HG02970 (cell line): Measurements from ENCODE around the gene ZNF778.

Experiments
- ATAC-seq: cut with Tn5 transposase; IDR thresholded peaks from one replicate; pipeline ENCODE4 v1.9.1; 2021; ENCODE audit warnings: mild to moderate bottlenecking, moderate library complexity, moderate number of reproducible peaks; ENCODE audit not compliant: unreplicated experiment, low FRiP score

The ZNF778 gene

DNA sequence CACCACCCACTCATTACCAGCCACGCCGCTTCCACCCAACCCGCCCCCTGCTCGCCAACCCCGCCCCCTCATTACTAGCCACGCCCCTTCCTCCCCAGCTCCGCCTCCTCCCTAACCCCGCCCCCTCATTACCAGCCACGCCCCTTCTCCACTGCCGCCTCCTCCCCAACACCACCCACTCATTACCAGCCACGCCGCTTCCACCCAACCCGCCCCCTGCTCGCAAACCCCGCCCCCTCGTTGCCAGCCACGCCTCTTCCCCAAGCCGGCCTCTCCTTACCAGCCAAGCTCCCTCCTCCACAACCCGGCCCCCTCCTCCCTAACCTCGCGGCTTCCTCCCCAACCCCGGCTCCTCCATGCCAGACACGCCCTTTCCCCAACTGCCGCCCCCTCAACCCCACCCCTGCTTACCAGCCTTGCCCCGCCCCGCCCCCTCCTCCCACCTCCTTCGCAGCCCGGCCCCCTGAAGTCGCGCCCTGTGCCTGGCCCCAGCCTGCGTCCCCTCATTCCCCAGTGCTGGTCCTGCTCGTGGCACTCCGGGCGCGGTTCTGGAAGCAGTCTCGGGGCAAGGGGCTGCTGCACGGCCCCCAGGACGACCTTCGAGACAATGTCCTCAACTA lies 24.4 kb upstream of the ZNF778 start:
- ATAC-seq = no peak

DNA sequence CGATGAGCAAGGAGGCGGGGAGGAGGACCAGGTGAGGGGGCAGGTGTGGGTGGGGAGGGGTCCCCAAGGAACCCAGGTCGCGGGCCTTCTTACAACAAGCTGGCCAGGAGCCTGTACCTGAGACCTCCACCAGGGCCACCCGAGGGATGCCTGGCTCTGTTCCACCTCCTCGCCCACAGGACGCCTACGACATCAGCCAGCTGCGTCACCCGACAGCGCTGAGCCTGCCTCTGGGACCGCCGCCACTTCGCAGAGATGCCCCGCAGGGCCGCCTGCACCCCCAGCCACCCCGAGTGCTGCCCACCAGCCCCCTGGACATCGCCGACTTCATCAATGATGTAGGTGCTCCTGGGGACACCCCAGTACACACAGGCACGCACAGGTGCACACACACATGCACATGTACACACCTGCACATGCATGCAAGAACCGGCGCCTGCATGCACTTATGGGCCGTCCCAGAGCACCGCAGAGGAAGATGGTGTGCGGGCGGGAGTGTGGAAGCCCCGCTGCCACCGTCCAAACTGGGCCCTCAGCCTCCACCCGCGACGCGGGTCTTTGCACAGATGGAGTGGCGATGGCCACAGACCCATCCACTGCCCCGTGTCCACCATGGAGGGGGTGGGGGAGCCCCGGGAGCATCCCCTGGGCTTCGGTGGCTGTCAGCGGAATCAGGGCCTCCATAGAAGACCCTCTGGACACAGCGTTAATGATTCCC lies 23.8 kb upstream of the ZNF778 start:
- no peak for ATAC-seq

DNA sequence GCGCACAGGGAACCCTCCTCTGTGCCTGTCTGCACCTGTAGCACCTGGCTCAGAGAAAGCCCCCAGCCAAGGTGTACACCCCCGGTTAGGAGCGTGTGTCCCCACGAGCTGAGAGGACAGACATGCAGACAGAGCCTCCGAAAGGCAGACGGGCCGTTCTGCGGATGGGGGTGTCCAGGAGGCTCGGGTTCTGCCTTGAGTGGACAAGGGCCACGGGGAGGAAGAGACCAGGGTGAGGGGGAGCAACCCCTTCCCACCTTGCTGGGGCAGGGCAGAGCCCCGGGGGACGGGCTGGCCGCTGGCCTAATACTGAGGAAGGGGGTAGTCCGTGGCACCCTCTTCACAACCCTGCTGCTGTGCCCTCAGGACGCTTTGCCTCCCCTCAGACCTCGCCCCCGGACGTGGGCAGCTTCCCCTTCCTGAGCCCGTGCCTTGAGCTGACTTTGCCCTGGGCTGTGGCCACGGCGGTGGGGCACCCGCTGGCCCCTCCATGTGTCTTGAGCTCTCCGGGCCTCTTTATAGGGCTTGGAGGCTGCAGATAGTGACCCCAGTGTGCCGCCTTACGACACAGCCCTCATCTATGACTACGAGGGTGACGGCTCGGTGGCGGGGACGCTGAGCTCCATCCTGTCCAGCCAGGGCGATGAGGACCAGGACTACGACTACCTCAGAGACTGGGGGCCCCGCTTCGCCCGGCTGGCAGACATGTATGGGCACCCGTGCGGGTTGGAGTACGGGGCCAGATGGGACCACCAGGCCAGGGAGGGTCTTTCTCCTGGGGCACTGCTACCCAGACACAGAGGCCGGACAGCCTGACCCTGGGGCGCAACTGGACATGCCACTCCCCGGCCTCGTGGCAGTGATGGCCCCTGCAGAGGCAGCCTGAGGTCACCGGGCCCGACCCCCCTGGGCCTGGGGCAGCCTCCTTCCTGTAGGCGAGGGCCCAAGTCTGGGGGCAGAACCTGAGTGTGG lies 22.9 kb upstream of the ZNF778 start:
- no peak for ATAC-seq

DNA sequence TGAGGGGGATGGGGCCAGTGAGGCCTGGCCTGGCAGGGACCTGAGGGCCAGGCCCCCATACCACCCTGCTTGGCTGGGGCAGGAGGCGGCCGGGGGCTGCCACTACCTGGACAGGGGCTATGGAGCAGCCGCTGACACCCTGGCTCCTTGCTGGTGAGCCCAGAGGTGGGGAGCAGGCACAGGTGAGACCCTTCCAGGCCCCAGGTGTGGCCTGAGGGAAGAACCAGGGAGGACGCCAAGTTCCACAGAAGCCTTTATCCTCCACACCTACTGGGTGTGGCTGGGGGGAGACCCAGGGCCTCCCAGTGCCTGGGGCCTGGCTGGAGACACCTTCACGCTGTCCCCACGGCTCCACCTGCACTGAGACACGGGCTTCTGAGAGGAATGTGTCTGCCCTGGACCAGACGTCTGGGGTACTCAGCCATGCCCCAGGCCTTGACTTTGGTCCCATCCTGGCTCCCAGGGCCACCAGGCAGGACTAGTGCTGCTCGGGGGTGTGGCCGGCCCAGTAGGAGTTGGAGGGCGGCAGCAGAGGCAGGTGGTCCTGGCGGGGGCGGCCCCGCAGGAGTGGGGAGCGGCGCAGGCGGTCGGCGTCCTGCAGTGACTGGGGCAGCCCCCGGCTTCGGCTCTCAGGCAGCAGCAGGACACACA lies 21.9 kb upstream of the ZNF778 start:
- no peak for ATAC-seq

DNA sequence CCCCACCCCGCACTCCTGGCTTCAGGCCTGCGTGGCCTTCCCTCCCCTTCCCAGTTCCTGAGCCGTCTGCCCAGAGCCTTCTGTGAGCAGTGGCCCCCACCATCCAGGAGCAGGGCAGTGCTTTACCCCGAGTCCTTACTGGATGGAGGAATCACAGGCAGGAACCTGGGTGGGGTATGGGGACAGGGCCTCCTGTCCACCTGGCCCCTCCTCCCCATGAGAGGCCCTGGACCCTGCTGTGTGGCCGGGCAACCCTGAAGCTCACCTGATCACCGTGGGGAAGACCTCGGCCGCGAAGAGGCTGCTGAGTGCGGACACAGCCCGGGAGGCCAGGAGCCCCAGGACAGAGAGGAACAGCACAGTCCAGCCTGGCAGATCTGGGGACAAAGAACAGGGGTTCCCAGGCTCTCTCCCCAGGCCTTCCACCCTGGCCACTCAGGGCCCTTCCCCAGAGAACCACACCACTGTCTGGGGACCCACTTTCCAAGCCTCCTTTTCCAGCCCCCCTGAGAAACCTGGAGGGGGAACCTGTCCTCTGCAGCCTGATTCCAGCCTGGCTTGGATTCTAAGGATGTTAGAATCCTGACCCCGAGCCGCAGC lies 20.4 kb upstream of the ZNF778 start:
- ATAC-seq = no peak

DNA sequence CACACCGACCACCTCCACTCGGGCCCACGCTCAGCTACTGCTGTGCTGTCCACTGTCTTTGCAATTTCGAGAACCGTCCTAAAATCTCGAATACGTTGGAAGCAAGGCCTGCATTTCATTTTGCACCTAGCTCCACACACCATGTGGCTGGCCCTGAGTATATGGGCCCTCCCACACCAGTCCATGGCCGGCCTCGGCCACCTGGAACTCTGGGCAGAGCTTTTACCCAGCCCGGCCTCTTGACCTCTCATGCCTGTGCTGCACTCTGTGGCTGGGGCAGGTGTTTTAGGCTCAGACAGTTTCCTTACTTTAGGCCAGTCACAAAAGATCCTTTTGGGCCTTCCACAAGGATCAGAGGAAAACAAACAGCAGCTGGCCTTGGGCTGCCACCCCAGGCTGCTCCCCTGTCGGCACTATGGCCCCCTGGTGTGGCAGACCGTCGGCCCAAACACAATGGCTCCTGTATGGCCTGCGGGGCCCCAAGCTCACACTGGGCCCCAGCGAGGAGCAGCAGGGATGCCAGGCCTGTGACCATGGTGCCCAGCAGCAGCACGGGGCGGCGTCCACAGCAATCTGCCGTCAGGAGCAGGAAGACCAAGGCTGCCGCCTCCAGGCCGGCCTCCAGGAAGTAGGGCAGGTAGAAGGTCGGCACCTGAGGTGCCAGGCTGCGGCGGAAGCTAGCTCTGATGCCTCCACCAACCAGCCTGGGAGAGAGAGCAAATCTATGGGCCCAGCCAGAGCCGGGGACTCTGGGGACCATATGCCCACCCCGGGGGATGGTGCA lies 19.7 kb upstream of the ZNF778 start:
- no peak for ATAC-seq

DNA sequence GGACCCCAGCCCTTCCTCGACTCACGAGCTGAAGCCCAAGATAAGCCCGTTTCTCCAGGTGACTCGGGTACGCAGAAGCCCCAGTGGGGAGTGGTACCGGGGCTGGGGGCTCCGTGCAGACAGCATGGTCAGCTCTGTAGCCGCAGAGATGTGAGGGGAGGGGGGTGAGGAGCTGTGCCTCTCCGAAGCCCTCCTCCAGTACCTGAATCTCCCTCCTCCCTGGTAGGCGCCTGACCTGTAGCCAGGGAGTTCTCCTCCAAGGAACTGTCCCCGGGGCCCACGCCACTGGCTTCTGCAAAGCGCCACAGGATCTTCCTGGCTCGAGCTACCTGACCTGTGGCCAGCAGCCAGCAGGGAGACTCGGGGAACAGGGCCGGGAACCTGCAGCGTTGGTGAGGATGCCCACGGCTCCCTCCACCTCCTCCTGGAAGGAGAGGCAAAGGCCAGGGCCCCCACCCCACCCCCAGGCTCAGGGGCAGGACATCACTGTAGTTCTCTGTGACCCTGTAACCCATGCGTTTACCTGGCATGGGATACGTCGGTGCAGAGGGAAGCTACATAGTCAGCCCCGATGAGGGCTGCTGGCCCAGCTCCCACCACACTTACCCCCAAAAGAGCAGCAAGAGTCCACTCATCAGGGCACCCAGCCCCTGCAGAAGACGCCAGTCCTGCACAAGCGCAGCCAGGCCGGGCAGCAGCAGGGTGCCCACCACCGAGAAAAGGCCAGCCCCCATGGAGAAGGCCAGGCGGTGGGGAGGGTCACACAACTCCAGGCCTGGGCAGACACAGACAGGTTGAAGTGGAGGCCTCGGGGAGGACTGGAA lies 18.9 kb upstream of the ZNF778 start:
- ATAC-seq = no peak

DNA sequence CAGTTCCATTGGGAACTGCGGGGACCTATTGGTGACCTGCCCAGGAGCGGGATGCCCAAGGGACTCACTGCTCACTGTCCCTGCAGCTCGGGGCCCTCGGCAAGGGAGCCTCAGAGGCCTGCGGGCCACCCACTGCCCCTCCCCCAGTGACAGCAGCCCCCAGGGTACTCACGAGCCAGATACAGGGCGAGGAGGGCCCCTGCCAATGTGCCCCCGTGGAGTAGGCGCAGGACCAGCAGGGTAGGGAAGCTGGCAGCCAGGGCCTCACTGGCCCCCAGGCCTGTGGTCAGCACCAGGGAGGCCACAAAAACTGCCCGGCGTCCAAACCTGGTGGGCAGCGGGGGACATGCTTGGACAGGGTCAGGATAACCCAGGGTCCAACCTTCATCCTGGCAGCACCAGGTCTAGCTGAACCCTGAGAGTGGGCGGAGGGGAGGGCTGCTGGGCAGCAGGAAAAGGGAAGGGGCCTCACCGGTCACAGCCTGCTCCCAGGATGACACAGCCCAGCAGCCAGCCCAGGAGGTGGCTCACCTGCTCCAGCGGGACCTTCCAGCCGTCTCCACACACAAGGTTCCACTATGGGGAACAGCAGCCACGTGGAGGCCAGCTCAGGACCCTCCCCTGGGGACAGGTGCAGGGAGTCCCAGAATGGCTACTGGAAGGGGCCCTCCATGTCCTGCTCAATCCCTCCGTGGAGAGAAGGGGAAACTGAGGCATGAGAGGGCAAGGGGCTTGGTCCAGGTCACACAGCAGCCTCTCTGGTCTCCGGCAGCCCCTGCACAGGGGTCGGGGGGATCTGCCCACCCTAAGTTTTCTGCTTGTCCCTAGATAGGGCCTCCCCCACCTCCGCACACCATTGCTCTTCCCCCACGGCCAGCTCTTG lies 18.0 kb upstream of the ZNF778 start:
- ATAC-seq = no peak

DNA sequence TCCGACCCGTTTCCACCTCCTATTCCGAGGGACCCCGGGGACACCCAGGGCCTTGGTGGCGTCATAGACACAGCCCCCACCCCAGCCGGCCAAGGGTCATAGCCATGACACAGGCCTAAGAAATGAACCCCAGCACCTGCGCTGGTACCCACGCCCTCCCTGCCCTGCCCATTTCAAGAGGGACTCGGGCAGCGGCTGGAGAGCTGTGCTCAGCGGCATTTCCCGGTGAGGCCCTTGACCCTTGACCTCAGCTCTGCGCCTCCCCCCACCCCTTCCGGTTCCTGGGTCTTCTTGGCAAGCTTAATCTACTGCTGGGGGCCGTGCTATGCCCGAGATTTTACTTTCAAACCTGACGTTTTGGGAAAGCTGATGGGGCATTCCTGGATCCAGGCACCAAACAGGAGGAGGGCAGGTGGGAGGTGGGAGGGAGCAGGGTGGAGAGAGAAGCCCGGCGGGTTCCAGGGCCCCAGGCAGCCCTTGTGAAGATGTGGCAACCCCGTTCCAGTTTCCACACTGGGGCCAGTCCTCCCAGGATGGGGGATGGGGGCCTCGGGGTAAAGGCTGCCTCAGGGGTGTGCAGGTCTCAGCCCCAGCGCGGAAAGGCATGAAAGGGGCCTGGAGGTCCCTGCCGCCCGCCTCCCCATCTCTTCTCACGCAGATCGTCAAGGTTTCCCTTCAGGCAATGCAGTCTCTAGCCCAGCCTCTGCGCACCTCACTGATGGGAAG lies 17.2 kb upstream of the ZNF778 start, which contains the start of gene SLC22A31:
TSS of gene SLC22A31 (minus strand) at position 414 of the 726 bp plus-strand sequence. CDS start at position 378, 36 bp downstream.
- ATAC-seq = no peak

DNA sequence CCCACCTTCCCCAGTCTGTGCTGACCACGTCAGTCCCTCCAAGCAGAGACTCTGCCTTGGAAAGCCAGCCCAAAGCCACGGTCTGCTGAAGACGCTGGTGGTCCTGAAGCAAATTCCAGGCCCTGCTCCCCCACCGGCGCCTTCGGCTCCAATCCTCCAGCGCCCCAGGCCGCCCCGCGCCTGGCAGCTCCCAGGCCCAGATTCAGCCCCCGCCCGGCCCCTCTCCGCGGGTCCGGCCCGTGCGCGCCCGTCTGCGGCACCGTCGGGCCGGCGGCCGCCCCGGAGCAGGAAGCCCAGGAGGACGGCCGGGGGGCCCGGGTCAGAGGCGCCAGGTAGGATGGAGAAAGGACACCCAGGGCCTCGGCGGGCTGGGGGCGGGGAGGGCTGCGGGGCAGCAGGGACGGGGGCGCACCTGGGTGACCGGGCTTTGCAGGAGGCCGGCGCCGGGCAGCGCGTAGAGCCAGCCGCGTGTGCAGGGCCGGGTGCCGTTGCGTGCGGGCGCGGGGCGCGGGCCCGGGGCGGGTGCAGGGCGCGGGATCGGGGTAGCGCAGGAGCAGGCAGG lies 16.6 kb upstream of the ZNF778 start:
- no peak for ATAC-seq

DNA sequence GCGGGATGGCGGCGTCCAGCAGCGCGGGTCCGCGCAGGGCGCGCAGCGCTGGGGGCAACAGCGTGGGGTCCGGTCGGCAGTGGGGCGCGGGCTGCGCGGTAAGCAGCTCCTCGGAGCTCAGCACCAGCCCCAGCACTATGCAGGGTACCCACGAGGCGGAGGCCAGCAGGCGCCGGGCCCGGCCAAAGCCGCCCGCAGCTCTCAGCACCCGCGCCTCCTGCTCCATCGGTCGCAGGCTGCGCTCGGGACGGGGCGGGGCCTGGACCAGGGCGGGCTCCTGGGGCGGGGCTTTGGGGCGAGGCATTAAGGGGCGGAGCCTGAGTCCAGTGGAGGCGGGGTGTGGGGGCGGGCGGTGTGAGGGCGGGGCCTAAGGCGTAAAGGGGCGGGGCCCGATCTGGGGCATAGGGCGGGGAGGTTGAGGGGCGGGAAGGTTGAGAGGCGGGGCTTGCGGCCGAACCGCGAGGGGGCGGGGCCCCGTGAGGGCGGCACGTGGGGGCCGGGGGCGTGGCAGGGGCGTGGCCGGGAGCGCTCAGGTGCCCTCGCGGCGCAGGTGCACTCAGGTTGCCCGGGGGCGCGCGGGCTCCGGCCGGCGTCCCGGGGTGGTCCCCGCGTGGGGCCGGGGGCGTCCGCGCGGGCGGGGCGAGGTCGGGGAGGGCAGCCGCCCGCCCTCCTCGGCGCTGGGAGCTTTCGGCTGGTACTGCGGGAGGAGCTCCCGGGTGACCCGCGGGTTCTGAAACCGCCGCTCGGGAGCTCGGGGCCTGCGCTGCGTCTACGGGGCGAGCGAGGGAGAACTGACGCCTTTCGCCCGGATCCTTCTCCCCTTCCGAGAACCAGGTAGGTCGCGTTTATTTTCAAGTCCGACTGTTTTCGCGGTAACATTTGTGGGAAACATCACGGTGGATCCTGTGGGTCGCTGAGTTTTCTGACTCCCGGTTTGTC lies 15.8 kb upstream of the ZNF778 start:
- no peak for ATAC-seq

DNA sequence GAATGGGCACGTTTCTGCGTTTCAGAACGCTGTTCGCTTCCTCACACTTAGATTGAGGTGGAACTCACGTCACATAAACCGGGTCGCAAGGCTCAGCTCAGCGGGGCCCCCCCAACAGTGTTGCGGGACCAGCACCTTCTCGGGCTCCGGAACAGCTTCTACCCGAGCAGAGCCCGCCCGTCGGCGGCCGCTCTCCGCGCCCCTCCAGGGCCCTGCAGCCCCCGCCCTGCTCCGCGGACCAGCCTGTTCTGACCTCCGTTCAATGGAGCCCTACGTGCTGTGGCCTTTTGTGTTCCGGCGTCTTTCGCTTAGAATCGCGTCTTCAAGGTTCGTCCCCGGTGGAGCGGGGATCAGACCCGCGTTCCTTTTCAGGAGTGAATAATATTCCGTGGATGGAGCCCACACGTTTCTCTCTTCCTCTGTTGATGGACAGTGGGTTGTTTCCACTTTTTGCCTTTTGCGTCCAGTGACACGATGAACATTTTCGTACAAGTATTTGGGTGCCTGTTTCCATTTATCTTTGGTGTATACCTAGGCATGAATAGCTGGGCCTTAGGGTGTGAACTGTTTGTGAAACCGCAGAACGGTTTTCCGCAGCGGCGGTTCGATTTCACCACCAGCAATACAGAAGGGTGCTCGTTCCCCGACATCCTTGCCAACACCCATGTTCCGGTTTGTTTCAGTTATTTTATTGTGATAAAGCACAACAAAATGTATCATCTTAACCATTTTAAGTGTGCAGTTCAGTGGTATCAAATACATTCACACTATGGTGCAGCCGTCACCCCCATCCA lies 14.9 kb upstream of the ZNF778 start:
- ATAC-seq = no peak

DNA sequence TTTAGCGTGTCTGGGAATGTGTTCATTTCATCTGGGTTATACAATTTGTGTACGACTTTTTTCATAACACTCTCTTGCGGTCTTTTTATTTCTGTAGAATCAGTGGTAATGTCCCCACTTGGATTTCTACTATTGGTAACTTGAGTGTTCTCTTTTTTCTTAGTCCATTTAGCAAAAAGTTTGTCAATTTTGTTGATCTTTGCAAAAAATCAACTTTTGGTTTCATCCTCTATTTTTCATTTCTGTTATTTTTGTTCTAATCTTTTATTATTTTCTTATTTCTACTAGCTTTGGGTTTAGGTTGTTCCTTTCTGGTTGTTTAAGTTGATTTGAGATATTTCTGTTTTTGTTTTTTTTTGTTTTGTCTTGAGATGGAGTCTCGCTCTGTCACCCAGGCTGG lies 9.5 kb upstream of the ZNF778 start:
- no peak for ATAC-seq

DNA sequence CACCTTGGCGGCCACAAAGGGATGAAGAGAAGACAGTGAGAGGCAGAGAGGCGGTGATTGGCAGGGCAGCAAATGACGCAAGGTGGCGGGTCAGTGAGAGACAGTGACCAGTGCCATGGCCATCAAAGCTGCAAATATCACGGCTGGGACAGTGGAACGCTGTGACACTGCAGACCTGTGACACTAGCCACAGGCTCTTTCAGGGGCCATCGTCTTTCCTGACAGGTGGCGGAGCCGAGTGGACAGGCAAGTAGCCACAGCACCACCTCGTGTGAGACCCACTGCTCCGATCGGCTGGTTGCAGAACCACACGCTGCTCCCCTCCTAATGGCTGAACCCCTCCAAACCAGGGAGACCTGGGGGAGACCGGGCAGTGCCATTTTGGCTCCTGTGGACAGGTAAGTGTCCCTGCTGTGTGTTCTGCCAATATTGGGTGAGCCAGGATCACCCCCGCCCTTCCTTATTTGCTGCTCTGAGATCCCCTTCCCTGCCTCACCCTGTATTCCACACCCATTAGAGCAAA lies 7.9 kb upstream of the ZNF778 start:
- no peak for ATAC-seq
